NCI-H526 (cell line): ENCODE measurements around the gene DNMT3A.

ENCODE experiments used
- DNase-seq, 2 experiments: peaks; one replicate each; lab custom pipeline; 2025; lab: John Stamatoyannopoulos, UW

The DNMT3A gene

GRCh38 chr2:25343187-25343825 lies 1.6 kb upstream of the DNMT3A start:
- no peak for DNase-seq

- peak; percentile 28 to 90 for DNase-seq
Measured at GRCh38 chr2:25342372-25343186, 854 bp upstream of the DNMT3A start.

- DNase-seq, result peak in 1 of 2 experiments; percentile 69
Measured at GRCh38 chr2:25341011-25341727, 556 bp downstream of the DNMT3A start.

GRCh38 chr2:25340181-25340921 lies 1.4 kb downstream of the DNMT3A start:
- DNase-seq, result peak in 1 of 2 experiments; percentile 59

GRCh38 chr2:25339791-25340180 lies 1.9 kb downstream of the DNMT3A start:
- peak; percentile 25 to 82 for DNase-seq

- no peak for DNase-seq
Measured at GRCh38 chr2:25339211-25339674, 2.5 kb downstream of the DNMT3A start.

GRCh38 chr2:25338401-25338800 lies 3.3 kb downstream of the DNMT3A start:
- no peak for DNase-seq

GRCh38 chr2:25337891-25338290 lies 3.8 kb downstream of the DNMT3A start:
- DNase-seq, result no peak

GRCh38 chr2:25337276-25337675 lies 4.4 kb downstream of the DNMT3A start:
- DNase-seq, result no peak

- no peak for DNase-seq
Measured at GRCh38 chr2:25336383-25336841, 5.3 kb downstream of the DNMT3A start.

GRCh38 chr2:25335971-25336370 lies 5.8 kb downstream of the DNMT3A start:
- no peak for DNase-seq

GRCh38 chr2:25335204-25335603 lies 6.5 kb downstream of the DNMT3A start:
- DNase-seq, result no peak

GRCh38 chr2:25334482-25334881 lies 7.2 kb downstream of the DNMT3A start:
- DNase-seq, result no peak

GRCh38 chr2:25333981-25334380 lies 7.7 kb downstream of the DNMT3A start:
- no peak for DNase-seq

- peak in 1 of 2 experiments; percentile 22 for DNase-seq
Measured at GRCh38 chr2:25332571-25332970, 9.2 kb downstream of the DNMT3A start.

- no peak for DNase-seq
Measured at GRCh38 chr2:25331686-25332365, 9.9 kb downstream of the DNMT3A start.

GRCh38 chr2:25330937-25331336 lies 10.8 kb downstream of the DNMT3A start:
- no peak for DNase-seq

- no peak for DNase-seq
Measured at GRCh38 chr2:25330273-25330672, 11.5 kb downstream of the DNMT3A start.

- DNase-seq, result no peak
Measured at GRCh38 chr2:25328152-25329085, 13.3 kb downstream of the DNMT3A start.
